Measurements from ENCODE around the gene RPS6KB2.
A peak's percentile ranks its signal among the peaks of the same experiment; 100 is the strongest.
"Not testable (repeated sequence)": the region's sequence is repeated elsewhere in the genome, so short reads cannot be mapped to it uniquely, and the experiment has no call there.

The RPS6KB2 gene

DNA sequence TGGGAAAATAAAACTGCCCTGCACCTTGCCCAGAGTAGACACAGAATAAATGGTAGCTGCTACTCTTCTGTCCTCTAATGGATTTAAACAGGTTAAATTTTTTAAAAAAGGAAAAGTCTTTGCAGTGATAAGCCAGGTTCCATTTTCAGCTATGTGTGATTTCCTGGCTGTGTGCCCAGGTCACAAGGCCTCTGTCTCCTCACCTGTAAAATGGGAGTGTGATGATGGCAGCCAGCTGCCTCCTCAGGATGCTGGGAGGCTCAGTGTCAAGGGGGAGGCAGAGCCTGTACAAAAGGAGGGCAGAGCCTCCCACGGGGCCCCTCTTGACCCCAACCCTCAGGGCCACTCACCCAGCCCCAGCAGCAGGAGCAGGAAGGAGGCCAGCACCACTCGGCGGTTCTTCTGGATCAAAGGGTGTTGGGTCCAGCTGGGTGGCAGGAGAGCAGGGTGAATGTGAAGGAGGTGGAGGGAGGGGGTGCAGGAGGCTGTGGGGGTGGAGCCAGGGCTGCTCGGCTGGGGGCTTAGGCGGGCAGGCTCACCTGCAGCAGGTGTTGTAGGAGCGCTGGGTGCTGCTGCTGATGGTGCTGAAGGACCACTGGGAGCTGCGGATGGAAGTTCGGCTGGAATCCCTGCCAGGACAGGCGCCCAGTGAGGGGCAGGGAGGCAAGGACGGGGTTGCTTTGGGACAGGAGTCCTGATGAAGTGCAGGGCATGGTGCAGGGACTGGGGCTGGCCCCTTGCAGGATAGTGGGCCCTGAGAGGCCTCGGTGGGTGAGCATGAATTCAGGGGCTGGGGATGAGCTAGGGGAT, 38.9 kb downstream of the RPS6KB2 start:
- DNase-seq (ENCODE audit: low read depth) = no peak

DNA sequence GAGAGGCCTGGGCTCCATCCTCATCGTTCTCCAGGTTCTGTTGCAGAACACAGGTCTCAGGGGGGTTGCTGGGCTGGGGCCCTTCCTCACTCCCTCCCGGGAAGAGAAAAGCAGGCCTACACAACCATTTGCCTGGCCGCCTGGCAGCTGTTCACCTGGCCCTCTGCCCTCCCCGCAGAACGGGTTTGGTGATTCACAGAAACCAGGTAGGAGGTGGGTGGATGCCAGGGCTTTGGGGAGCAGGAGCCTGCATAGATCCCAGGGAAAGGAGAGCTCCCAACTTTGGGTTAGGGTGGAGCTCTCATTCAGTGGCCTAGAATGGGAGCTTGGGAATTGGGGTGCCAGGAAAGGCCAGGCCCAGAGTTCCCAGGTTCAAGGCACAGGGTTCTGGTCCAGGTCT, 39.8 kb downstream of the RPS6KB2 start:
- no peak for DNase-seq (ENCODE audit: low read depth)

DNA sequence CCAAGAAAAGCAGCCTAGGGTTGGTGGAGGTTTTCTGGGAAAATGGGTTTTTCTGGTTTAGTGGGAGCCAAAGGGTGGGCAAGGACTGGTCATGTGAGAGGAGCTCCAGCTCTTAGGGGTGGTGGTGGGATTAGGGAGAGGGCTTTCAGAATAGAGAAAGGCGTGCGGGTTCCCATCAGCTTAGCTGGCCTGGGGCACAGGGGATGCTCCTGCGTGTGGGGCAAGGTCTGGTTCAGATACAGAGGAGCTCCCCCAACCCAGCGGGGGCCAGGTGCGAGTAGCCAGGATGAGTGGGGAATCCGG, 40.1 kb downstream of the RPS6KB2 start:
- DNase-seq (ENCODE audit: low read depth) = no peak

DNA sequence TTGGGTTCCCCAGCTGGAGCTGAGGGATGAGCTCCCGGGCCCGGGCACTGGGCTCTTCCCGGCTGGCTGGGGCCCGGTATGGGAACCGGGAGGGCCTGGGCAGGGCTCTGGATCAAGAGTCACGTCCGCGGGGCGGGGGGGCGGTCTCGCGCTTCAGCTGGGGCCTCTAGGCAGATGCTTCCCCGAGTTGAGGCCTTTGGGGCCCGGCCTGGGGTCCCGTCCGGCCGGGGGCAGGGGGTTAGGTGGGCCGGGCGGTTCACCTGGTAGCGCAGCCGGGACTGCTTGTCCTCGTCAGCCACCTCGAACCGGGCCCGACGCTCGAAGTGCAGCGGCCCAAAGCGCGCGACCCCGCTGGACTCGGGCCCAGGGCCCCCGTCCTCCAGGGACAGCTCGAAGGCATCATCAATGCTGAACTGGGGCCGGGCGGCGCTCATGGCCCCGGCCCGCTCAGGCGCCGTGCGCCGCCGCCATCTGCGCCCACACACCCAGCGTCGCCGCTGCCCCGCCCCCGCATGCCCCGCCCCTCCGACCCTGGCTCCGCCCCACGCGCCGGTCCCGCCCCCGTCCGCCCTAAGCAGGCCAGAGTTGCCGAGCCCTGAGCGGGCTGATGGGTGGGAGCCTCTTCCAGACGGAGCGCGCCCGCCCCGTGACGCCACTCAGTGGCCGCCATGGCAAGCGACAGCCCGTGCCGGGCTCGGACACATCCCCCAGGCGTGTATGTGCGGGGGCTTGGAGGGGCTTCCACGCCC, 40.6 kb downstream of the RPS6KB2 start, which contains the start of gene TMEM134:
TSS of gene TMEM134 (minus strand) at position 493 of the 749 bp plus-strand sequence. CDS start at position 434, 59 bp downstream.
- DNase-seq (ENCODE audit: low read depth) = peak; percentile 92

DNA sequence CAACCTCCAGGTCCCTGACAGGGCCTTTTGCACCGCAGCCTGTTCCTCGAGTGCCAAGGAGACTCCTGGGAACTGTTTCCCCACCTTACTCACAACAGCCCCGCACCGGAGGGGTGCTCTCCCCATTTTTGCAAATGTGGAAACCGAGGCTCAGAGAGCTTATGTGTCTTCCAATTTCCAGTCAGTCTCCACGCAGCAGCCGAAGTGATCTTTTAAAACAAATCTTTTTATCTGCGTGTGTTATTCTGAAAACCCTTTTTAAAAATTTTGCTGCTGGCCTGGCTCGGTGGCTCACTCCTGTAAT, 41.2 kb downstream of the RPS6KB2 start:
- DNase-seq (ENCODE audit: low read depth) = no peak

DNA sequence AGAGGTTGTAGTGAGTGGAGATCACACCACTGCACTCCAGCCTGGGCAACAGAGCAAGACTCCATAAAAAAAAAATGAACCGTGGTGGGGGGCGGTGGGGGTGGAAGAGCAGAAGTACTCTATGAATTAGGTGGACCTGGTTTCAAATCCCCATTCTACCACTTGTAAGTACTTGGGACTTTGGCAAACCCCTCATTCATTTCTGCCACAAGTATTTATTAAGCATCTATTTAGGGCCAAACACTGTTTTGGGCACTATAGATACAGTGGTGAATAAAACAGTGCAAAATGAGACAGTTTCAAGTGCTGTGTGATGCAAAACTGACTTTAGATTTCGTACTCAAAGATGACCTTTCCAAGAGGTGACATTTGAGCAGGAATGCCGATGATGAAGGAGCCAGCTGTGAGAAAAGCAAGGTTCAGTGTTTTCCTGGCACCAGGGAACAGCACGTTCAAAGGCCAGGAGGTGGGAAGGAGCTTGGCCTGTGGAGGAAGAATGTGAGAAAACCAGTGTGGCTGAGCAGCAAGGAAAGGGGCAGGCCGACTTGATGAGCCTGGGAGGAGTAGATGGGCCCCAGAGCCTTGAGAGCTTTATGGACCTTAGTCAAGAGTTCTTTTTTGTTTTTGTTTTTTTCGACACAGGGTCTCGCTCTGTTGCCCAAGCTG, 42.2 kb downstream of the RPS6KB2 start:
- no peak for DNase-seq (ENCODE audit: low read depth)

DNA sequence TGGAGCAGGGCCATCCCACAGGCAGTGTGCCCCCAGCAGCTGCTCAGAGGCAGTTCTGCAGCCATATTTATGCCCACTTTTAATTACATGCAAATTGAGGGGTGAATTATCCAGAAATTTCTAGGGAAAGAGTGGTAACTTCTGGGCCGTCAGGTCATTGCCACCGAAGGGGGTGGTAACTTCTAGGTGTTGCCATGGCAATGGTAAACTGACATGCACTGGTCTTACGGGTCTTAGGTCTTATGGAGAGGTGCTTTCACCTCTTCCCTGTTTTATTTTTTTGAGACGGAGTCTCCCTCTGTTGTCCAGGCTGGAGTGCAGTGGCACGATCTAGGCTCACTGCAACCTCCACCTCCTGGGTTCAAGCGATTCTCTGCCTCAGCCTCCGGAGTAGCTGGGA, 44.6 kb downstream of the RPS6KB2 start:
- DNase-seq (ENCODE audit: low read depth) = no peak

DNA sequence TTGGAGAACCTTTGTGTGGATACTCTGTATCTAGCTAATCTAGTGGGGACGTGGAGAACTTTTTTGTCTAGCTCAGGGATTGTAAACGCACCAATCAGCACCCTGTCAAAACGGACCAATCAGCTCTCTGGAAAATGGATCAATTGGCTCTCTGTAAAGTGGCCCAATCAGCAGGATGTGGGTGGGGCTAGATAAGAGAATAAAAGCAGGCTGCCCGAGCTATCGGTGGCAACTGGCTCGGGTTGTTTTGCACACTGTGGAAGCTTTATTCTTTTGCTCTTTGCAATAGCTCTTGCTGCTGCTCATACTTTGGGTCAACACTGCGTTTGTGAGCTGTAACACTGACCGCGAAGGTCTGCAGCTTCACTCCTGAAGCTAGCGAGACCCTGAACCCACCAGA, 48.4 kb downstream of the RPS6KB2 start:
- not testable (repeated sequence) for DNase-seq (ENCODE audit: low read depth)

DNA sequence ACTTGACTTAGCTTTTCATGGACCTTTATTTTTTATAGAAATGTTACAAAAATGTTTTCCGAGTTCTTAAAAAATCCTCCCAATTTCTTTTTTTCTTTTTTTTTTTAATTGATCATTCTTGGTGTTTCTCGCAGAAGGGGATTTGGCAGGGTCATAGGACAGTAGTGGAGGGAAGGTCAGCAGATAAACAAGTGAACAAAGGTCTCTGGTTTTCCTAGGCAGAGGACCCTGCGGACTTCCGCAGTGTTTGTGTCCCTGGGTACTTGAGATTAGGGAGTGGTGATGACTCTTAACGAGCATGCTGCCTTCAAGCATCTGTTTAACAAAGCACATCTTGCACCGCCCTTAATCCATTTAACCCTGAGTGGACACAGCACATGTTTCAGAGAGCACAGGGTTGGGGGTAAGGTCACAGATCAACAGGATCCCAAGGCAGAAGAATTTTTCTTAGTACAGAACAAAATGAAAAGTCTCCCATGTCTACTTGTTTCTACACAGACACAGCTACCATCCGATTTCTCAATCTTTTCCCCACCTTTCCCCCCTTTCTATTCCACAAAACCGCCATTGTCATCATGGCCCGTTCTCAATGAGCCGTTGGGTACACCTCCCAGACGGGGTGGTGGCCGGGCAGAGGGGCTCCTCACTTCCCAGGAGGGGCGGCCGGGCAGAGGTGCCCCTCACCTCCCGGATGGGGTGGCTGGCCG, 49.2 kb downstream of the RPS6KB2 start:
- not testable (repeated sequence) for DNase-seq (ENCODE audit: low read depth)

DNA sequence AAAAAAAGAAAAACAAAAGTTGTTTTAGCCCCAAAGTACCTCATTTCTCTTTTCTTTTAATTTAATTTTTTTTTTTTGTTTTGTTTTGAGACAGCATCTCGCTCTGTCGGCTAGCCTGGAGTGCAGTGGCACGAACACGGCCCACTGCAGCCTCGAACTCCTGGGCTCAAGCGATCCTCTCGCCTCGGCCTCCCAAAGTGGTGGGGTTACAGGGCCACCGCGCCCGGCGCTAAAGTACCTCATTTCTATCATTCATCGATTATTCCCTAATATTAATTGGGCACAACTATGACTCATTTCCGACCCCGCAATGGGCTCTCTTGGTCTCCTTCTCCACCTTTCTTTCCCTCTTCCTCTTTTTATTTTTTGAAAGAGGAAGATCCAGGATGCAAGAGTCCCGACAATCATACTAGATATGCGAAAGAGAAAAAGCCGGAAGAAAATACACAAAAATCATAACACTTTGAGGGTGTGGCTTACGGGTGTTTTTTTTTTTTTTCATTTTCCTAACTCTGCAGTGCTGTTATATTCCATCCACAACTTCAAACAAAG, 54.1 kb downstream of the RPS6KB2 start:
- no peak for DNase-seq (ENCODE audit: low read depth)

DNA sequence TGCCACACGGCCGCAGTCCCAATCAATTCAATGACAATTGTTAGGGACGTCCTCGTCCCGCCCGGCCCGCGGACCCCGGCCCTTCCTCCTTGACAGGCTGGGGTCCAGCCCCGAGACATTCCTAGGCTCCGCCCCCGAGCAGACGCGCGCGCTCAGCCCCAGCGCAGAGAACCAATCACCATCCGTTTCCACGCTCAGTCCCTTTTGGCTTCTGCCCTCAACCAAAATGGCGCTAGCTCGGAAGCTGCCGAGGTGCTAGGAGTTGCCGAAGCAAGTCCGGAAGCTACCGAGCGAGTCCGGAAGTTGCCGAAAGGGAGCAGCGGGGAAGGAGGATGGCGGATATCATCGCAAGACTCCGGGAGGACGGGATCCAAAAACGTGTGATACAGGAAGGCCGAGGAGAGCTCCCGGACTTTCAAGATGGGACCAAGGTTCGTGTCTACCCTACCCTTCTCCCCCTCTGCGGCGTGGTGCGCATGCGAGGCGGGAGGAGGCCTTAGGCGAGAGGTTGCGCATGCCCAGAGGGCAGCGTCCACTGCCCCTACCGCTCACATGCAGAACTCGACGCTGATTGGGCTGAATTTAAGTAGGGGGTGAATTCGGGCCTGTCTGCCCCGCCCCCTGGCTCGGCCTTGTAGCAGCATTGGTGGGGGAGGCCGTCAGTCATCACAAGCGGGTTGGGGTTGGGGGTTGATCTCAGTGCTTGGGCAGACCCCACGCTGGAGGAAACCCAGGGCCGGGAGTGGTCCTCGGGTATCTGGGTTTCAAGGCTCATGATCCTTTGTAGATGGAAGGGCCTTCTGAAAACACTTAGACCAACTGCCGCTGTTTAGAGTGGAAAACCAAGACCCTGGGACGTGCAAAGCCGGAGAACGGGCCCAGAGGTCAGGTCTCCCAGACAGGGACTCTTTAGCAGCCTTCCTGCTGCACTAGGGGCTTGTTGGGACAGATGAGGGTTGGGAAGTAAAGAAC, 54.8 kb downstream of the RPS6KB2 start, which contains the start of gene AIP:
TSS of gene AIP (plus strand) at position 200 of the 972 bp plus-strand sequence. CDS start at position 333, 133 bp downstream.
- DNase-seq (ENCODE audit: low read depth) = peak; percentile 98

DNA sequence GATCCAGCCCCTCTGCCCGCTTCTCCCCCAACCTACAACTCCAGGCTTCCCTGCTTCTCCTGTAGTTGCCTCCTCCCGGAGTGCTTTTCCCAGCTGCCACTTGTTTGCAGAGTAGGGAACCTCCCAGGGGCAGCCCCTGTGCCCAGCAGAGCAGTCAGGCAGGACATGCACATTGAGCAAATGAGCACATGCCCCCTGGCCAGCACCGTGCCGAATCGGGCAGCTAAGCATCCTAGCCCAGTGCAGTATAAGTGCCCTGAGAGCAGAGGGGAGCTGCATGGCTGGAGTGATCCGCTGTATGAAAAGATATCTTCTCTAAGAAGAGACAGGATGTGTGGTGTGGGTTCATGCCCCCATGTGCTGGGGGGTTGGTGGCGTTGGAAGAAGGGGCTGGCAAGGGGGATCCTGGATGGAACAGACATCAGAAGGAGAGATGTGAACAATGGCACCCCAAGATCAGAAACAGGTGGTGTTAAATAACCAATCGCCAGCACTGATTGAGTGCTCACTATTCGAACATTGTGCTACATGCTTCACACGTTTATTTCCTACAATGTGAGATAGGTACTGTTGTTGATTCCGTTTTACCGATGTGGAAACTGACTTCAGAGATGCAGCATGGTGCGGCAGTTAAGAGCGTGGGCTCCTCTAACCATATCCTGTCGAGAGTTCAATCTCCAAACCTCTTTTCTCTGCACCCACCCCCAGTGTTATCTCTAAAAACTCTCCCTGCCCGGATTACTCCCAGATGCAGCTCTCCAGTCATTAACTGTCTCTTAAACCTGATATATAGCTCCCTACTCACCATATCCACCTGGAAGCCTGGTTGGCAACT, 55.8 kb downstream of the RPS6KB2 start:
- no peak for DNase-seq (ENCODE audit: low read depth)

DNA sequence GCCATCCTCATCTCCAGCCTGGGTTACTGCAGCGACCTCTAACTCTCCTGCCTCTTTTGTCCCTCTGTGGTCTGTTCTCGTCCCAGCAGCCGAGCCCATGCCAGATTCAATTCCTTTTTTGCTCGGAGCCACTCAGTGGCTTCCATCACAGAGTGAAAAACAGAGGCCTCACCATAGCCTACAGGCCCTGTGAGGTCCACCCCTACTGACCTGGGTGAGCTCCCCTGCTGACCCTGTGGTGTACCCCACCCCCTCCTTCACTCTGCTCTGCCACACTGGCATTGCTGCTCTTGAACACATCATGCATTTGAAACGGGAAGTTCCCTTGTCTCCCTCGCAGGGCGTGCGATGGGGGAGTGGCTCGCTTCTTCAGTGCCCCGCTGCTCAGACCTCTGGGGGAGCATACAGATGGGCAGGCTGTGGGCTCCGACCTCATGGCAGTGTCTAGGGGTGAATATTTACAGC, 56.6 kb downstream of the RPS6KB2 start:
- DNase-seq (ENCODE audit: low read depth) = no peak

Measured in ELR (cell line).